Head of caudate nucleus (tissue), 42 donors: Measurements from ENCODE around the gene ASPHD2.

Source experiments
- DNase-seq, 42 donors: peaks; one replicate each; pipeline versions ENCODE4 v3.0.0 to v3.0.0-alpha.2; 2020 to 2021; ENCODE audit warnings: mixed read lengths in 7 of 42
- intact Hi-C: fragments of 100-400 bp; cut with DNase I; formaldehyde crosslinking; loops from one replicate; pipeline ENCODE4 v1.15.0; 2022

ASPHD2 gene

GRCh38 chr22:26442086-26442756, 13.2 kb downstream of the ASPHD2 start:
- intact Hi-C loops = no loop called here
- peak in 3 of 42 donors; percentile 7 to 24 (median 18) for DNase-seq

- DNase-seq = peak in 5 of 42 donors; percentile 3 to 39 (median 26)
- intact Hi-C loops = no loop called here
Observed at GRCh38 chr22:26443901-26444690, 15.0 kb downstream of the ASPHD2 start.

GRCh38 chr22:26444777-26445176, 15.7 kb downstream of the ASPHD2 start:
- peak in 4 of 42 donors; percentile 1 to 34 (median 33) for DNase-seq
- intact Hi-C loops = no loop called here

- intact Hi-C loops = no loop called here
- peak in 4 of 42 donors; percentile 3 to 39 (median 26) for DNase-seq
Observed at GRCh38 chr22:26445577-26446275, 16.7 kb downstream of the ASPHD2 start.

- intact Hi-C loops = no loop called here
- DNase-seq = peak in 3 of 42 donors; percentile 0 to 31 (median 30)
Observed at GRCh38 chr22:26446808-26447515, 17.9 kb downstream of the ASPHD2 start.

GRCh38 chr22:26447584-26448329, 18.7 kb downstream of the ASPHD2 start:
- intact Hi-C loops = no loop called here
- peak in 4 of 42 donors; percentile 3 to 59 (median 46) for DNase-seq

- intact Hi-C loops = no loop called here
- peak in 2 of 42 donors; percentile 4 to 35 for DNase-seq
Observed at GRCh38 chr22:26448334-26448733, 19.3 kb downstream of the ASPHD2 start.

GRCh38 chr22:26448941-26449340, 19.9 kb downstream of the ASPHD2 start:
- intact Hi-C loops = no loop called here
- DNase-seq = peak in 1 of 42 donors; percentile 35

- intact Hi-C loops = no loop called here
- peak in 12 of 42 donors; percentile 42 to 74 (median 55) for DNase-seq
Observed at GRCh38 chr22:26450453-26451185, 21.6 kb downstream of the ASPHD2 start.

- peak in 34 of 42 donors; percentile 33 to 86 (median 66) for DNase-seq
- intact Hi-C loops = no loop called here
Observed at GRCh38 chr22:26452236-26453016, 23.4 kb downstream of the ASPHD2 start.

GRCh38 chr22:26453216-26453615, 24.2 kb downstream of the ASPHD2 start:
- DNase-seq = peak in 8 of 42 donors; percentile 34 to 49 (median 42)

GRCh38 chr22:26453812-26454500, 24.9 kb downstream of the ASPHD2 start:
- intact Hi-C loops = no loop called here
- peak in 2 of 42 donors; percentile 33 to 34 for DNase-seq

More at GRCh38 chr22:26453216-26453615, 24.2 kb downstream of the ASPHD2 start:
- intact Hi-C loops = no loop called here

GRCh38 chr22:26457661-26458272, 28.7 kb downstream of the ASPHD2 start:
- peak in 2 of 42 donors; percentile 13 to 26 for DNase-seq
- intact Hi-C loops = no loop called here

- peak in 2 of 42 donors; percentile 8 to 16 for DNase-seq
- intact Hi-C loops = loop anchor here (5.0 kb wide), 1 partner anchor 63 kb away; no protein-coding TSS in a partner anchor
Observed at GRCh38 chr22:26460202-26460601, 31.1 kb downstream of the ASPHD2 start.

- DNase-seq = peak; percentile 44 to 88 (median 74)
- intact Hi-C loops = loop anchor here (5.0 kb wide), 1 partner anchor 64 kb away; no protein-coding TSS in a partner anchor
Observed at GRCh38 chr22:26461188-26461810, 32.2 kb downstream of the ASPHD2 start.
